GM10248 (cell line): ENCODE results near the gene PLXNA2.

ENCODE experiments used
- CTCF ChIA-PET: fragments of 300-600 bp; sonication (Branson Sonifier 250); formaldehyde crosslinking; extraction: SDS; loops from one replicate; lab custom pipeline; 2021; ENCODE audit warnings: antibody characterized with exemption; lab: Yijun Ruan, JAX
- POLR2A ChIA-PET: fragments of 350-650 bp; sonication (Branson Sonifier 250); formaldehyde crosslinking; extraction: SDS; loops from one replicate; lab custom pipeline; 2020; ENCODE audit warnings: antibody characterized with exemption; lab: Yijun Ruan, JAX
- DNase-seq: peaks from one replicate; pipeline ENCODE4 v3.0.0; 2012; ENCODE audit errors: extremely low spot score
- TF ChIP-seq, protein P1 (sequence below): IDR thresholded peaks from 2 replicates; pipeline ENCODE4 v1.5.1; 2012; ENCODE audit warnings: mild to moderate bottlenecking, low read depth; ENCODE audit errors: extremely low read depth, missing control alignments, control extremely low read depth

Gene PLXNA2

DNA sequence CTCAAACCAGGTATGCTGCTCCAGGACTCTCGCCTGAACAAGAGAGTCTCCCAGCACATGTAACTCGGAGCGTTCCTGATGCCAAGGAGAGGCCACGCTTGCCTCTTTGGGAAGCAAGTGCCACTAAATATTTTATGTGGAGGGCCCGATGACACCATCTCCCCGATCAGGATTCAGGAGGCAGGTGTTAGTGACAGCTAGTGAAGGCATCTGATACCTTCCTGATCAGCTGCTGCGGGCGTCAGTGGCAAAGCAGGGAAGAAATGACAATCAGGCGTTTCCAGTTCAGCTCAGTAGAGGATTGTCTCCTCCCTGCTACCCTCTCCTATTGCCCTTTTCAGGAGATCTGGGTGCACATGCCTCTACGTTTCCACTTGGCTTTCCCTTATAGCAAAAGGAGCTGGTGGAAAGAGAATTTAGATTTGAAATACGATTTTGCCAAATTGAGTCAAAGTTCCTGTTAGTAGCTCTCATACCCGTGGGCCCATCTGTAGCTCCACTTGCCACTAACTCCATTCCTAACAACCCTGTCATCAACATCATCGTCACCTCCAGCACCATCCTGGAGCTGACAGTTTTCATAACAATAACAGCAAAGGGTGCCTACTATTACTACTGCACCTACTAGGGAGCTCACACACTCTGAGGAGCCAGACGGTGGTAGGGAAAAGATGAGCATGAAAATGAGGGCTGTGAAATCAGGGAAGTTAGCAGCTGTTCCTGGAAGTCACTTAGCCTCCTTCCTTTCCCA, 21.6 kb downstream of the PLXNA2 start:
- CTCF ChIA-PET: interaction anchor here (0.7 to 9.0 kb wide), 8 partner anchors 10 to 326 kb away, joined by 3 to 38 read pairs (median 3); partner anchors contain the start of gene PLXNA2

DNA sequence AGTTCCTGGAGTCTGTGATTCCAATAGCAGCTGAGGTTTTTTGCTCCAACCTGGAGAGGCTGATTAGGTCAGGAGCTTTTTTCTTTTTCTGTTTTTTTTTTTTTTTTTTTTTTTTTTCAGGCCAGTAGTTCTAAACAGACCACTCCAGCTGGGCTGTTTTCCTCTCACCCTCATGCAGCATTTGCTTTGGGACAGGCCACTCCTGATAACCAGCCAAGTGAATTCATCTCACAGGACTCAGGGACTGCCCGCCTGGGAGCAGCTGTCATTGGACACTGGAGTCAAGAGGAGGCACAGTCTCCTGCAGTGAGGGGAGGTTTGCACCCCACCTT, 22.9 kb downstream of the PLXNA2 start:
- TF ChIP-seq, protein P1, sequence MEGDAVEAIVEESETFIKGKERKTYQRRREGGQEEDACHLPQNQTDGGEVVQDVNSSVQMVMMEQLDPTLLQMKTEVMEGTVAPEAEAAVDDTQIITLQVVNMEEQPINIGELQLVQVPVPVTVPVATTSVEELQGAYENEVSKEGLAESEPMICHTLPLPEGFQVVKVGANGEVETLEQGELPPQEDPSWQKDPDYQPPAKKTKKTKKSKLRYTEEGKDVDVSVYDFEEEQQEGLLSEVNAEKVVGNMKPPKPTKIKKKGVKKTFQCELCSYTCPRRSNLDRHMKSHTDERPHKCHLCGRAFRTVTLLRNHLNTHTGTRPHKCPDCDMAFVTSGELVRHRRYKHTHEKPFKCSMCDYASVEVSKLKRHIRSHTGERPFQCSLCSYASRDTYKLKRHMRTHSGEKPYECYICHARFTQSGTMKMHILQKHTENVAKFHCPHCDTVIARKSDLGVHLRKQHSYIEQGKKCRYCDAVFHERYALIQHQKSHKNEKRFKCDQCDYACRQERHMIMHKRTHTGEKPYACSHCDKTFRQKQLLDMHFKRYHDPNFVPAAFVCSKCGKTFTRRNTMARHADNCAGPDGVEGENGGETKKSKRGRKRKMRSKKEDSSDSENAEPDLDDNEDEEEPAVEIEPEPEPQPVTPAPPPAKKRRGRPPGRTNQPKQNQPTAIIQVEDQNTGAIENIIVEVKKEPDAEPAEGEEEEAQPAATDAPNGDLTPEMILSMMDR: no peak
- ChIA-PET POLR2A (no interaction called here), CTCF (interaction anchor here (1.3 to 9.0 kb wide), 4 partner anchors 17 to 324 kb away, joined by 3 to 38 read pairs (median 6); partner anchors contain the start of gene PLXNA2)
- no peak for DNase-seq

More for the DNA sequence above, 21.6 kb downstream of the PLXNA2 start:
- POLR2A ChIA-PET: no interaction called here
- no peak for DNase-seq
- TF ChIP-seq, protein P1: no peak

DNA sequence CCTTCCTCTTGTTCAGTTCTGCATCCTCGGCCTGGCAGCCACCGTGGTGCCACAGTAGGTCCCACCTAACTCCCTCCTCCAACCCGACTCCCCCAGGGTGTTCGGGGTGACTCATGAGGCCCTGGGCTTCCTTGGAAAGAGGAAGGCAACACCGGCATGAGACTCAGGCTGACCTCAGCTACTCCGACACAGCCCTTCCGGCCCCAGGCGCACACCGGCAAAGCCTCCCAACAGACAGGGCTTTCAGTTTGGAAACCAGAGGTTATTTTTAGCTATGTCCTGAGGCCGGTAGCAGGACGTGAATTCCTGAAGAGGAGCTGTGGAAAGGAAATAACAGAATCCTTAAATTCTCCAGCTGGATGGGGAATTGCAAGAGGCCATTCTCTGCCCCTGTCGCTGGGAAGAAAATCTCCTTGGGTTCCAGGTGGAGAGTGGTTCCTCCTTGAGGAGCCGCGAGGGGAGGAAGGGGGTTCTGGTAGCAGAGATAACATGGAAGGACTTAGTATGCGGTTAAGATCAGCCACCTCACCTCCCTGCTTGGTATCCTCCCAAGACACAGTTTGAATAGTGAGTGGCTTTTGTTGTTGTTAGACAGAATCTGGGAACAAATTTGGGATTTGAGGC, 24.4 kb downstream of the PLXNA2 start:
- no peak for DNase-seq
- ChIA-PET POLR2A (no interaction called here), CTCF (interaction anchor here (1.0 to 9.0 kb wide), 3 partner anchors 10 to 25 kb away, joined by 4 to 38 read pairs (median 7); partner anchors contain the start of gene PLXNA2)
- TF ChIP-seq, protein P1: no peak

DNA sequence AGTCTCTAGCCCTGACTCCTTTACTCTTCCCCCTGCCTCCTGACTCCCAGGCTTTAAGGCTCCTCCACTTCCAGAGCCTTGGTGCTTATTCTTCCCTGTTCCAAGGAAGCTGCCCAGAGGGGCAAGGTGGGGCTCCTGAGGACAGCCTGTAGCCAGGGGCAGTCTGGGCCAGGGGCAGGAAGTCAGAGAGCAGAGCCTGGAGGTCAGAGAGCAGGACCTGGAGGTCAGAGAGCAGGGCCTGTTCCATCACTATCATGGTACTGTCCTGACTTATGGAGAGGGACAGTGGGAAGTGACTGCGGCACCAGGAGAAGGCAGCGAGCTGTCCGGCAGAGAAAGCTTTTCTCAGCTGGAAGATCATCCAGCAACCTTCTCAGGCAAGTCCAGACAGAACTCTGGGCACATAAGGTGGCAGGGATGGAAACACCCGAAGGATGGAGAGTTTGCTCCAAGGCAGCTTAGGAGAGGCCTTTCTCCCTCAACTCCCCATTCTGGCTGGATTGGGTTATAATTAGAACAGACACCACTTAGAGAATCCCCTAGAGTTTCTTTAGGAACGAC, 25.0 kb downstream of the PLXNA2 start:
- DNase-seq: no peak
- ChIA-PET POLR2A (no interaction called here), CTCF (interaction anchor here (0.9 to 9.0 kb wide), 2 partner anchors 19 to 26 kb away, joined by 3 to 38 read pairs; no protein-coding TSS in a partner anchor)
- TF ChIP-seq, protein P1: no peak

DNA sequence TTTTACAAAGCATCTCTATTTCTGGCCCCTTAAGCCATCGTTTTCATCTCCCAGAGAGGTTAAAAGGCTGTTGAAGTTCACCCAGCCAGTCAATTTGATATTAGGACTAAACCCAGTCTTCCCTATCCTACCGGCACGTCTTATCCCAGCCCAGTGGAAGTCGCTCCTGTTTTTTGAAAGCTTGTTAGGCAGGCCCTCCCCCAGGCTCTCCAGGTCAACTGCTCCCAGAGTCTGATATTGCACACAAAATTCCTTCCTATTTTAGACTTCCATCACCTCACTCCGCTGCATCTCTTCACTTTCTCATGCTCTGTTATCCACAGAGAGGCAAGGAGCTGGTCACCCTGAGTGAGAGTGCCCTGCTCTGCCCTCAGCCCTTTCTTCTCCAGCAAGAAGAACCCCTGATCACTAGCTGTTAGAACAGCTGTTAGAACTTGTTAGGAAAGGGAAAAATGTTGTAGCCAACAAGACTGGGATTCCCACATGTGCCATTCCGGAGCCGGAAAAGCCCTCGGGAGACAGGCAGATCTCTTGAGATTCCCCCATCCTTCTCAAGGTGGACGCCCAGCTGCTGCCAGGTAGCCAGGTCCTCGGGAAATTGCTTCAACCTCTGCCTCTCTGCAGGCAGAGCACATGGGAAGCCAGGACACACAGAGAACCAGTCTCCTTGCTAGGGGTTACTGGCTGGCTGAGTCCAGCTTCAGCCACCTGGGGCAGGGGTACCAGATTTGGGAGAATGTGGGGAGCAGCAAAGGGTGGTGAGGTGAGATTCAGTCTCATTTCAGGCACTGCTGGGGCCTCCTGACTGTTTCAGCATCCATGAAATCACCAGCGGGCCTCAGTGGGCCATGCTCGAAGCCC, 25.7 kb downstream of the PLXNA2 start:
- CTCF ChIA-PET: interaction anchor here (0.9 to 9.0 kb wide), 3 partner anchors 11 to 27 kb away, joined by 3 to 38 read pairs (median 4); no protein-coding TSS in a partner anchor
- TF ChIP-seq, protein P1: no peak
- POLR2A ChIA-PET: no interaction called here
- DNase-seq: no peak
